ENCODE results near the gene PIP4K2C. TPM values are rescaled to one million over a fixed set of nuclear protein-coding genes. Genes with fewer than 3 reads are reported as not detected.

Gene PIP4K2C
- total RNA-seq, 1 donor from 2014 or later = 28.6 TPM

GRCh38 chr12:57580466-57580795, 10.6 kb upstream of the PIP4K2C start:
- Histone ChIP-seq H3K4me3 (no peak overlapping the region), H3K4me1 (no peaks in the 10 kb centered on the region), H3K27ac (no peak overlapping the region), H3K9me3 (no peaks in the 10 kb centered on the region), H3K27me3 (ENCODE audit: low read depth) (no peaks in the 10 kb centered on the region), H3K36me3 (no peaks in the 10 kb centered on the region)
- intact Hi-C loops (cut with DNase I) = loop anchor here (10.0 kb wide), 1 partner anchor 54 kb away; the partner anchor contains the start of gene B4GALNT1
- DNase-seq (no peak), ATAC-seq (no peak)
- TF ChIP-seq CTCF (IDR thresholded peaks at IDR 0.05) = no peak

- DNase-seq = no peak
- no peak for ATAC-seq
Observed at GRCh38 chr12:57581802-57582201, 9.2 kb upstream of the PIP4K2C start.

GRCh38 chr12:57582440-57582839, 8.6 kb upstream of the PIP4K2C start:
- H3K27ac ChIP-seq = no peak overlapping the region
- no peaks in the 10 kb centered on the region for H3K4me1 ChIP-seq
- no peak for TF ChIP-seq CTCF (IDR thresholded peaks at IDR 0.05)
- no peaks in the 10 kb centered on the region for H3K36me3 ChIP-seq
- no peaks in the 10 kb centered on the region for H3K9me3 ChIP-seq
- ATAC-seq (no peak), DNase-seq (no peak)
- no peak overlapping the region for H3K4me3 ChIP-seq
- intact Hi-C loops (cut with DNase I) = loop anchor here (10.0 kb wide), 1 partner anchor 52 kb away; the partner anchor contains the start of gene B4GALNT1
- no peaks in the 10 kb centered on the region for H3K27me3 ChIP-seq (ENCODE audit: low read depth)

More at GRCh38 chr12:57581802-57582201, 9.2 kb upstream of the PIP4K2C start:
- H3K36me3 ChIP-seq = no peaks in the 10 kb centered on the region
- H3K4me1 ChIP-seq = no peaks in the 10 kb centered on the region
- no peaks in the 10 kb centered on the region for H3K27me3 ChIP-seq (ENCODE audit: low read depth)
- no peak for TF ChIP-seq CTCF (IDR thresholded peaks at IDR 0.05)
- intact Hi-C loops (cut with DNase I) = loop anchor here (10.0 kb wide), 1 partner anchor 53 kb away; the partner anchor contains the start of gene B4GALNT1
- no peak overlapping the region for H3K27ac ChIP-seq
- H3K9me3 ChIP-seq = no peaks in the 10 kb centered on the region
- H3K4me3 ChIP-seq = no peak overlapping the region

- intact Hi-C loops (cut with DNase I) = loop anchor here (10.0 kb wide), 1 partner anchor 52 kb away; the partner anchor contains the start of gene B4GALNT1
- TF ChIP-seq CTCF (IDR thresholded peaks at IDR 0.05) = peak; percentile 90
- peaks cover 3% of the 10 kb centered on the region for H3K27me3 ChIP-seq (ENCODE audit: low read depth)
- H3K4me3 ChIP-seq = no peak overlapping the region
- H3K27ac ChIP-seq = no peak overlapping the region
- no peaks in the 10 kb centered on the region for H3K36me3 ChIP-seq
- peak; percentile 93 to 96 for ATAC-seq
- H3K4me1 ChIP-seq = no peaks in the 10 kb centered on the region
- DNase-seq = no peak
- no peaks in the 10 kb centered on the region for H3K9me3 ChIP-seq
Observed at GRCh38 chr12:57583008-57583831, 7.8 kb upstream of the PIP4K2C start.

- no peak for ATAC-seq
- intact Hi-C loops (cut with DNase I) = loop anchor here (10.0 kb wide), 1 partner anchor 51 kb away; the partner anchor contains the start of gene B4GALNT1
Observed at GRCh38 chr12:57584050-57584449, 6.9 kb upstream of the PIP4K2C start.

More at GRCh38 chr12:57584050-57584449, 6.9 kb upstream of the PIP4K2C start:
- H3K9me3 ChIP-seq = no peaks in the 10 kb centered on the region
- H3K36me3 ChIP-seq = no peaks in the 10 kb centered on the region
- DNase-seq = no peak
- H3K27me3 ChIP-seq (ENCODE audit: low read depth) = peaks cover 5% of the 10 kb centered on the region
- H3K27ac ChIP-seq = no peak overlapping the region
- H3K4me1 ChIP-seq = no peaks in the 10 kb centered on the region
- TF ChIP-seq CTCF (IDR thresholded peaks at IDR 0.05) = no peak
- H3K4me3 ChIP-seq = no peak overlapping the region

Data from lower lobe of right lung (tissue), 2 donors.